ENCODE data around the gene OR2H2.

OR2H2 gene

DNA sequence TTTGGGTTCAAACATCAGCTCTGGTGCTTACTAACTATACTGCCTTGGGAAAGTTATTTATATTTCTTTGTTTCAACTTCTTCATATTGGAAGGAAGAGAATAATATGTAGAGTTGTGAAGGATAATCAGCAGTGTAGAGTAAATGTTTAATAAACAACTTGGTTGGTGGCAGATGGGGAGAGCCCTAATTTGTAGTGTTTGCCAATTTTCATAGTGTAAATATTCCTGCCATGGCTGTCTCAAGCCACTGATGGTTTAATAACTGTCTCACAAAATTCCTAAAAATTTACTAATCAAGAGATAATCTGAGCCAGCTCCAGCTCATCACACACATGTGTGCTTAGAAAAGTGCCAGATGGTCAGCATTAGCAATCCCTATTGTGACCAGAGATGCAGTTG is at the start of gene OR2H2:
TSS of gene OR2H2 (plus strand) at position 301 of the 400 bp plus-strand sequence. CDS start 2,824 bp downstream, outside the sequence.
- DNase-seq, result no peak

DNA sequence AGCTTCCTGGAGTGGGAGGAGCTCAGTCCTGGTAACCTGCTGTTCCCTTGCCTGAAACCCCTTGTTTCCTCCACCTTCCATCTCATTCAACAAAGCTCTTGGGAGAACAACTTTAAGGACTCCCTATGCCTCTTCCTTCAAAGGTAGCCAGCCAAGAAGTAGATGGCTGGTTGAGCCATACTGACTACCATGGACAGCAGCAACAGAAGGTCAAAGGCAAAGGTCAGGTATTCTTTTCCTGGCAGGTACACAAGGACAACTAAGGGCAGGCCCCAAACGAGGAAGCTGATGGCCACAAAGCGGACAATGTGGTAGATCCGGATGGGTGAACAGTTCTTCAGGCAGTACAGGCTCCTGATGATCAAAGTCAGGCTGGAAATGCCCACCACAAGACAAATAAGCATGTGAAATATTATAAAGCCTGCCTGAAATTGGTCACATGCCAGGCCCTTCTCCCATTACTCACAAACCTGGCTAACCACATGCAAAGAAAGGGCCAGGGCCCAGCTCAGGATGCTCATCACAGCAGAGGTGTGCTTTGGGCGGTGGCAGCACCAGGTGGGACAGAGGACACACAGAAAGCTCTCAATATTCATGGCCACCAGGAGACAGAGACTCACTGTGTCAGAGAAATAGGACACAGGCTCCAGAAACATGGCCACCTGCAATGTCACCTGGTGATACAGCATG is 47.1 kb upstream of the OR2H2 start:
- DNase-seq, result no peak

DNA sequence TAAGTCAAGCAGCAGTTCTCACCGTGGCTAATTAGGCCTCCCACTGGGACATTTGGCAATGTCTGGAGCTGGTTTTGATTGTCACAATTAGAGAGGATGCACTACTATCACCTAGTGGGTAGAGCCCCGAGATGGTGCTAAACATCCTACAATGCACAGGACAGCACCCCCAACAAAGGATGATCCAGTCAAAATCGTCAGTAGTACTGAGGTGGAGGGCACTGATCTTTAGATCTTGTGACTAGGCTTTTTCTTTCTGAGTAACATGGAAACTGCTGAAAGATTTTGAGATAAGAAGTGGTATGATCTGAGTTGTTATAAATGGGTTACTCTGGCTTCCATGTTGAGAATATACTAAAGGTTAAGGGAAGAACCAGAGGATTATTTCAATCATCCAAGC is 37.3 kb upstream of the OR2H2 start:
- DNase-seq, result no peak

DNA sequence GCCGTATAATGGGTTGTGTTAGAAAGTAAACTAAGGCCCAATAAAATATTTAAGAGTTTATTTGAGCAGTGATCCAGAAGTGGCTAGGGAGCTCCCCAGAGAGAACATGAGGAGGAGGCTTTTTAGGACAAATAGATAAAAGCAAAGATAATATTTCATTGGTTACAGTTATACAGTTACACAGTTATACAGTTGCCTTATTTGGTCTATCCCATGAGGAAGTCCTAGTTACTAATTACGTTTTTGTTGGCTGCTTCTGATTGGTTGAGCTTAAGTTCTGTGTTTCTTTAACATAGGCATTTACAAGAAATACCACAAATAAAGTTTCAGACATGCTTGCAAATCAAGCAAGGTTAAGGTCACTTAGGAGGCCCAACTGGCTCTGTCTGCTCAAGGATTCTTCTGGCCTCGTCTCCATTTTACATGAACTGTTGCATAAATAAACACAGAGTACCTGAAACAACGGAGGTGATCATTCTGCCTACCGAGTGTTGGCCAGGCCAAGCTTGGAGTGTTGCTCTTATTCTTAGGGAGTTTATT is 32.3 kb upstream of the OR2H2 start:
- DNase-seq, result no peak

DNA sequence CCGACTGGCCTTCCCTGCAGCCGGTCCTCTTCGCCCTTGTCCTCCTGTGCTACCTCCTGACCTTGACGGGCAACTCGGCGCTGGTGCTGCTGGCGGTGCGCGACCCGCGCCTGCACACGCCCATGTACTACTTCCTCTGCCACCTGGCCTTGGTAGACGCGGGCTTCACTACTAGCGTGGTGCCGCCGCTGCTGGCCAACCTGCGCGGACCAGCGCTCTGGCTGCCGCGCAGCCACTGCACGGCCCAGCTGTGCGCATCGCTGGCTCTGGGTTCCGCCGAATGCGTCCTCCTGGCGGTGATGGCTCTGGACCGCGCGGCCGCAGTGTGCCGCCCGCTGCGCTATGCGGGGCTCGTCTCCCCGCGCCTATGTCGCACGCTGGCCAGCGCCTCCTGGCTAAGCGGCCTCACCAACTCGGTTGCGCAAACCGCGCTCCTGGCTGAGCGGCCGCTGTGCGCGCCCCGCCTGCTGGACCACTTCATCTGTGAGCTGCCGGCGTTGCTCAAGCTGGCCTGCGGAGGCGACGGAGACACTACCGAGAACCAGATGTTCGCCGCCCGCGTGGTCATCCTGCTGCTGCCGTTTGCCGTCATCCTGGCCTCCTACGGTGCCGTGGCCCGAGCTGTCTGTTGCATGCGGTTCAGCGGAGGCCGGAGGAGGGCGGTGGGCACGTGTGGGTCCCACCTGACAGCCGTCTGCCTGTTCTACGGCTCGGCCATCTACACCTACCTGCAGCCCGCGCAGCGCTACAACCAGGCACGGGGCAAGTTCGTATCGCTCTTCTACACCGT is 31.5 kb upstream of the OR2H2 start:
- peak; percentile 71 for DNase-seq

DNA sequence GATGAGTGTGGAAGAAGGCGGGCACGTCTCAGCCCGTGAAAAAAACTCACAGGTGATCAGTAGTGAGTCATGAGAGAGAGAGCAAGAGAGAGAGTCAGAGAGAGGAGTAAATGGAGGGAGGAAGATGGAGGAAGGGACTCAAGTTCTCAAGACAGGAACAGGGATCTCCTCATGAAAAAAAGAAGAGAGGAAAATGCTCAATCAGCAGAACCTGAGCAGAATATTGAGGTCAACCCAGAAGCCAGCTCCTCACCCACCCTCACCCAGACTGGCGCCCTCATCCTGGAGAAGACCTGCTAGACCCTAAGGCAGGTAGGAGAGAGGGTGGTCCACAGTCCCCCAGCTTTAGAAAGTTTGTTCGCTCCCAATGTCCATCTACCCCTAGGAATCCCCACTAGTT is 30.2 kb upstream of the OR2H2 start:
- DNase-seq, result no peak

DNA sequence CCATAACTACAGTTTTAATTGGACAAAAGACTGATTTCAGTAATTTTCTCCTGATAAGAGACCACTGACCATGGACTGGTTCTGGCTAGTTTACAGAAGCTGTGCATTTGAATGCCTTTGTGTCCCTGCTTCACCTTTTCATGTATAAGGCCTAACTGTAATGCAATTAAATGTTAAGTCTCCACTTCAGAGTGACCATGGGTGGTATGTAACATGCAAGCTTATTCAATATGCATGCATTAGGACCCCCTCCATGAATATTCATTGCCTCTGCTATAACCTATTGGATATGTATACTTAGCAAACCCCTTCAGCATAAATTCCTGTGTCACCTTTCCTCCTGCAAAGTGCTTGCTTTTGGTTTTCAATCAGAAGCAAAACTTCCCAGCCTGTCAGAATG is 27.6 kb upstream of the OR2H2 start:
- DNase-seq, result no peak

DNA sequence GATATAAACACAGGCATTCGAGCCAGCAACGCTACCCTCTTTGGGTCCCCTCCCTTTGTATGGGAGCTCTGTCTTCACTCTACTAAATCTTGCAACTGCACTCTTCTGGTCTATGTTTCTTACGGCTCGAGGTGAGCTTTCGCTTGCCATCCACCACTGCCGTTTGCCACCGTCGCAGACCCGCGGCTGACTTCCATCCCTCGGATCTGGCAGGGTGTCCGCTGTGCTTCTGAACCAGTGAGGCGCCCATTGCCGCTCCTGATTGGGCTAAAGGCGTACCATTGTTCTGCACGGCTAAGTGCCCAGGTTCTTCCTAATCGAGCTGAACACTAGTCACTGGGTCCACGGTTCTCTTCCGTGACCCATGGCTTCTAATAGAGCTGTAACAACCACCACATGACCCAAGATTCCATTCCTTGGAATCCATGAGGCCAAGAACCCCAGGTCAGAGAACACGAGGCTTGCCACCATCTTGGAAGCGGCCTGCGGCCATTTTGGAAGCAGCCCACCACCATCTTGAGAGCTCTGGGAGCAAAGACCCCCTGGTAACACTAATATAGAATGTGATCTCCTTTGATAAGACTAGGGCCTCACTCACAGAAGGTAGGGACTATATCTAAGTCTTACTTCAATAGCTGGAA is 26.4 kb upstream of the OR2H2 start:
- no peak for DNase-seq

DNA sequence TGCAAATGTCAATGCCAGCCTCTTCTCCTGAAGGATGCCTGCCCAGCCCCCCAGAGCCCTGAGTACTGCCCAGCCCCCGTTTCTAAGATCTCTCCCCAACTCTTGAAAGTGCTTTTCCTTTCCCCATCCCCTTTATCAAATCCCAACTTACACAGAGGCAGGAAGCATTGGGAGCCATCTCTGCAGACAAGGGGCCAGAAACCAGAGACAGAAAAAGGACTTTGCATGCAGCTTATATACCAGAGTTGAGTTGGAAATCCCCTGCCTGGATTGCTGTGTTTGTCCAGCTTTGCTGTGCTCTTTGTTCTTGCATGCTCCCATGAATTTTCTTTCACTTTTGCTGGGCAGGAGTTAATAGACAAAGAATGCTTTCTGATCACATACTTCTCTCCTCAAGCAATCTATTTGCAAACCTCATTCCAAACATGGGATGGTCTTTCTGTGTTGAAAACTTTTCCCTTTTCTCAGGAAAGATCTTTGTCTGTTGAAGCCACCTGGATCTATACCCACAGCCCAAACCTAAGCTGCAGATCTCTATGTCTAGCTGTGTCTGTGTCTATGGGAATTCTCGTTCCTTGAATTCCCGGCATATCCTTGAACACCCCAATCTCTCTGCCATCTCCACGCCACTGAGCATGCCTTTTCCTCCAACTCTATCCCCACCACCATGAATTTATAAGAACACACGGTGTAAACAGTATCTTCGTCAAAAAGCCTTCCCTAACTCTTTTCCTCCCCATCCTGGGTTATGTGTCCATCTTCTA is 25.2 kb upstream of the OR2H2 start, which contains the start of gene UBD:
TSS of gene UBD (minus strand) at position 209 of the 764 bp plus-strand sequence. CDS start at position 178, 31 bp downstream.
- no peak for DNase-seq

DNA sequence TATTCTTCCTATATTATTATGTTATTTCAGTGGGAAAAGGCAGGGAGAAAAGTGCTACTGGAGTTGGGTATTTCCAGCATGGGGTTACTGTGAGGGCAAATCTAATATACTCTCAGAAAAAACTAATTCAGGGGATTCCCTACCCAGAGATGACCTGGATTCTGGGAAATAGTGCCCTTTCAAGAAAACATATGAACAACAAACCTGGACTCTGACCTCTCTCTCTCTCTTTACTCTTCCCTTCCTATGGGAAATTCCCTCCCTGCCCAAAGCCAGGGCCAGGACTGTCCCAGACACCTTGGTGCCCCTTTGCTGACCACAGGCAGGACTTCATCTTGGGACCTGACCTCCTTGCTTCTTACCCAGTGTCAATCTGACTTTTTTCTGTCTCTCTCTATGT is 23.8 kb upstream of the OR2H2 start:
- DNase-seq, result no peak

DNA sequence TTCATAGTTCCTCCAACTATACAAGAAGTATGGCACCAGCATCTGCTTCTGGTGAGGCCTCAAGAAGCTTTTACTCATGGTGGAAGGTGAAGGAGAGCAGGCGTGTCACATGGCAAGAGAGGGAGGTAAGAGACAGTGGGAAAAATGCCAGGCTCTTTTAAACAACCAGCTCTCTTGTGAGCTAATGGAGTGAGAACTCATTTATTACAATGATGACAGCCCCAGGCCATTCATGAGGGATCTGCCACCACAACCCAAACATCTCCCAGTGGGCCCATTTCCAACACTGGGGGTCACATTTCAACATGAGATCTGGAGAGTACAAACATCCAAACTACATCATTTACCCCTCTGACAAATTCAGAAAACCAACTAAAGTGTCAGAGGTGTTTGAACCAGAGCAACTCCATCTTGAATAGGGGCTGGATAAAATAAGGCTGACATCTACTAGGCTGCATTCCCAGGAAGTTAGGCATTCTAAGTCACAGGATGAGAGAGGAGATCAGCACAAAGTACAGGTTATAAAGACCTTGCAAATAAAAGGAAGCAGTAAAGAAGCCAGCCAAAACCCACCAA is 23.2 kb upstream of the OR2H2 start:
- no peak for DNase-seq

DNA sequence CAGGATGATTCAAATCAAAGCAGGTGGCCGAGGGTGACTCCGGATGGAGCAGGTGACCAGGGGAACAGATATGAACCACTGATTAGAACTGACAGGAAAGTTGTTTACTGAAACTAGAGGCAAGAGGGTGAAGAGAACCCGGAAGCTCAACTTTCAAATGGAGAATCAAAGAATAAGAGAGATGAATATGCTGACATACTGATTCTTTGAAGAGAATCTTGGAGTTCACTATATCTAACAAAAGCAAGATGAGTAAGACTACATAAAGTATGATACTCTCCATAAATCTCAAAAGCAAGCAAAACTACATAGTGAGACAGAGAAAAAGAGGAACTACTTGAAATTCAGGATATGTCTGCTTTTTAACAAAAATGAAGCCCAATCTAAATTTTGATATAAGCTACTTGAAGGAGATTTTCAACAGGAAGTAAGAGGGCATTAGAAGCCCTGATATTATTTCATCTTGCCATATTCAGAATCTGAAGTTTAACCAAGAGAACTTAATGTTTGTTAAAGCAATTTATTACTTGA is 21.4 kb upstream of the OR2H2 start:
- DNase-seq, result no peak

DNA sequence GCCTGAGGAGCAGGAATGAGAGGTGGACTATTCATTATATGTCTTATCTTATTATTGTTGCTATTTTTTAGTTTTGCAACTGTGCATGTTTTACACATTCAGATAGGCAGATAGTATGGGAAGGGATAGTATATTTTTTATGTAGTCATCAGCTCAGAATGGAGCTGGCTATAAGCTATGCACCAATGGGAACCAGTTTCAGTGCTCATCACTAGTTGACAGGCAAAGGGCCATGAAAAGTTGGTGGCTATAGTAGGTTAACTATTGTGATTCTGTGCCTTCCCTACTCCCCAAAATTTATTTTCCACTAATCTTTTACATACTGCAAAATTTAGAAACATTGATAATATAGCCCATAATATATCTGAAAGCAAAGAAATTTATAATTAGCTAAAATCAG is 20.0 kb upstream of the OR2H2 start:
- DNase-seq, result no peak

DNA sequence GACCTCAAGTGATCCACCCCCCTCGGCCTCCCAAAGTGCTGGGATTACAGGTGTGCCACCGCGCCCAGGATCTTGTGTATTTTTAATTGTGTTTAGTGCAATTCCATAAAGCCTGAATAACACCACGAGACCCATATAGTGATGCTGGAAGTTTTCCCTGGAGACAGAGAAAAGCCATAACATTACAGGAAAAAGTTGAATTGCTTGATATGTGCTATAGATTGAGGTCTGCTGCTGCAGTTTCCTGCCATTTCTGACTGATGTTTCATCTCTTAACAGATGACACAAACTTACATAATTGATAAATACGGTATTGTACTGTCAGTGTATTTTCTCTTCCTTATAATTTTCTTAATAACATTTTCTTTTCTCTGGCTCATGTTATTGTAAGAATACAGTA is 18.1 kb upstream of the OR2H2 start:
- DNase-seq, result no peak

DNA sequence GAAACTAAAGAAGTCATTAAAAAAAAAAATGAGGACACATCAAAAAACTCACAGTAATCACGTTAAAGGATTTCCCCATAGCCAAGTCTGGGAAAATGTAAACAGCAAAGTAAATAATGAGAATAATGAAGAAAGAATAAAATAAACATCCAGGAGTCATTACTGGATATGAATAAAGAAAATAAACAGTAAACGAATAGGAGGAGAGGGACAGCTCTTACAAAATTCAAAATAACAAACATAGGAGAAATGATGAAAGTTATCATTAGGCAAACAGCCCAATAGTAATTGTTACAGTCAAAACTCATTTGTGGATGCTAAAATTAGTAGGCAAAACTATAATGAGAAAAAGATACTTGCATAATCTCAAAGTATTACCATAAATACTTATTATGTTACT is 17.4 kb upstream of the OR2H2 start:
- no peak for DNase-seq

DNA sequence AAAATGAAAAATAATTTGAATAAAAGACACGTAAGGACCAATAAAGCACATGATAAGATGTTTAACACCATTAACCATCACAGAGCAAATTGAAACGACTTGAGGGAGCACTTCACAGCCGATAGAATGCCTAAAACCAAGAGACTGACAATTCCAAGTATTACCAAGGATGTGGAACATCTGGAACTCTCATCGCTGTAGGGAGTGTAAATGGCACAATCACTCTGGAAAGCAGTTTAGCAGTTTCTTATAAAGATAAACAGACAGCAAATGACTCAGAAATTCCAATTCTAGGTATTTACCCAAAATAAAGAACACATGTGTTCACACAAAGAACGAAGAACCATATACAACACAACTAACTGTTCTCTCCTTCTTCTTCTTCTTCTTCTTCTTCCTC is 16.9 kb upstream of the OR2H2 start:
- DNase-seq, result no peak

DNA sequence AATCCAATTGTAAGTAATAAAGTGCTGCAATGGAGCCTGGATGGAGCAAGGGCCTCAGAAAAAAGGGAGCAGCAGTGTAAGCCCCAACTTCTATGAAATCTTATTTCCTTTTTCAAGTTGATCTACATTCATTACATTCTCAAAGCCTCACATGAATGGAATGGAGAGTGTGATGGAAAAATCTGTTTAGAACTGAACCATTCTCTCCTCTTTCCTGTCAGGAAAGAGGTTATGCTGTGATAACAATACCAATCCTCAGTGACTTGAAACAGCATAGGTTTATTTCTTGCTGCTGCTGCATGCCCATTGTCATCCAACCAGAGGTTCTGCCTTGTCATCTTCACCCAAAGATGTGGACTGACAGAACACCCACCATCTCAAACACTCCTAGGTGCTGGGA is 8.9 kb upstream of the OR2H2 start:
- DNase-seq, result no peak

DNA sequence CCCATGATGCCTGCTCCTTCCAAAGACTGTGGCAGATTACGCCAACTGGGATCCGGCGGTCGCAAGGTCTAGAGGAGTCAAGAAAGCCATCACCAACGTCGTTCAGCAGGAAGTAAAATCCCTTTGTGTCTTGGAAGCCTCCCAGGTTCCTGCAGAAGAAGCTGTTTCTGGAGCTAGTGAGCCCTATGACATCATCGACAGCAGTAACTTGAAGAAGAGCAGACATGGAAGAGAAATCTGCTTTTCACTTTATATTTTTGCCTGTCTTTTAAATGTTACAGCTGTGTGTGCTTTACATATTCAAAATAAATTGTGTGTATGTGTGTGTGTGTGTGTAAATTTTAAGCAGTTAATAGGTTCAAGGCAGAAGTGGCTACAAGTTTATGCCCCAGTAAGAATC is 7.4 kb upstream of the OR2H2 start:
- DNase-seq, result no peak

DNA sequence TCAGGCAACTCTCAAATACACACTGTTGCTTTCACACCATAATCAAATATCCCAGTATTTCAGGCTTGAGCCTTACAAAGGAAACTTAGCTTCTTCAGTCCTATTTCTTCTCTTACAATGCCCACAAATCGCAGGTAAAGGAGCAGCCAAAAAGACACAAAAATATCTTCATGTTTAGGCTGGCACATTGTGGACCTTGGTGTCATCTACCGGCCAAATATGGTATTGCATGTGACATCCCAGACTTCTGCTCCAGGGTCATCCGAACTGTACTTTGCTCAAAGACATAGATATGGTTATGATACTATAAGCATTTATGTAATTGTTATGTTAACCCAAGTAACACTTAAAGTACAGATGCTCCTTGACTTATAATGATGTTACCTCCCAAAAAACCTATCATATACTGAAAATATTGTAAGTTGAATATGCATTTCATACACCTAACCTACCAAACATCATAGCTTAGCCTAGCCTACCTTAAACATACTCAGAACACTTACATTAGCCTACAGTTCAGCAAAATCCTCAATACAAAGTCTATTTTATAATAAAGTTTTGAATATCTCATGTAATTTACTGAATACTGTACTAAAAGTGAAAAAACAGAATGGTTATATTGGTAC is 4.6 kb downstream of the OR2H2 start:
- DNase-seq, result peak; percentile 76

DNA sequence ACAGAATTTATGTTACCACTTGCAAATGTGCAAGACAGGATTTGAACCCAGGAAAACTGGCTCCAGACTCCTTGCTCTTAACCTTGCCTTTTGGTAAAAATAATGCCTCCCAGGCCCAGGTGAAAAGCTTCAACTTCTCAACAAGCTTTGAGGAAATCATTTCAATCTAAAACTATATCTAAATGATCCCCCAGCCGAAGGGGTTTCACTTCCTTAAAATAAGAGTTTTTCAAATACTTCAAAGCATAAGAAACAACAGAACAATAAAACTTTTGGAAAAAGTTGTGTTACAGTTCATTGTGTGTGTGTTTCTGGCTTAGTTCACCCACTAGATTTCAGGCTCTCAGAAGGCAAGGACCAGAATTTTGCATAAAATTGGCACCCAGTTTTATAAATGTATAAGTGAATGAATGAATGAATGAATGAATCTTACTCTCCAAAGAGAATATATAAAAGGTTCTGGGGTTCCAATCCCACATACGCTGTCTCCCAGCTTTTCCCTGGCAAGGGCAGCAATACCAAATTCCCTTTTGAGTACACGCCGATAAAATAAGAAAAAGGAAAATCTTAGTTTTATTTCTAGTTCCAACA is 5.4 kb downstream of the OR2H2 start:
- DNase-seq, result no peak

DNA sequence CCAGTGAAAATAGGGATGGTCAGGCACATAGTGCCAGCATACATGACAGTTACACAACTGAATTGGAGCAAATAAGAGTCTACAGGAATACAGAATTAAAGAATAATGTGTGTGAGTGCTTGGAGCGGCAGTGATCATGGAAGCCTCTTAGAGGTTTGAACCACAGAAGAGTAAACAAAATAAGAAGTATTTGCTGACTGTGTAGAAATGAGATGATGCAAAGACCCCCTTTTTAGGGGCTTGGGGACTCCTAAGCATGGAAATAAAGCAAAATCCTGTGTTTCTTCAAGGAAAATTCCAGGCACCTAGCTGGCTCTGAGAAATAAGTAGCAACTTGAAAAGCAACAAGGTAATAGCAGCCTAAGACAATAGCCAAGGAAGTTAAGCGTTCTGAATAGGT is 6.8 kb downstream of the OR2H2 start:
- no peak for DNase-seq
